Caki2 (cell line): ENCODE measurements around the gene DNAL4. TPM values are rescaled to one million over a fixed set of nuclear protein-coding genes. Genes with fewer than 3 reads are reported as not detected.

ENCODE experiments used
- DNase-seq: peaks from one replicate; pipeline ENCODE4 v3.0.0-alpha.2; 2015; ENCODE audit warnings: low read depth
- in situ Hi-C: cut with HindIII; loops from 2 replicates; pipeline ENCODE4 v1.10.0; 2016; ENCODE audit warnings: low sequenced_read_pairs, low pct_unique_long_range_greater_than_20kb, mixed read lengths
- total RNA-seq: library from RNA; depleted of rRNA; stranded (reverse); fragments of >200 nt; shearing (Covaris generic); gene quantifications from 2 replicates; pipeline ENCODE4 v1.2.3, GENCODE V29; 2014; ENCODE audit warnings: low replicate concordance; rRNA removed

Gene DNAL4
- total RNA-seq, 1 experiment from 2014 or later, result 49.9 TPM

- in situ Hi-C loops, result no loop called here
- no peak for DNase-seq
Measured at GRCh38 chr22:38735465-38736256, 58.3 kb downstream of the DNAL4 start.

- no peak for DNase-seq
- in situ Hi-C loops, result no loop called here
Measured at GRCh38 chr22:38735126-38735464, 58.8 kb downstream of the DNAL4 start.

DNA sequence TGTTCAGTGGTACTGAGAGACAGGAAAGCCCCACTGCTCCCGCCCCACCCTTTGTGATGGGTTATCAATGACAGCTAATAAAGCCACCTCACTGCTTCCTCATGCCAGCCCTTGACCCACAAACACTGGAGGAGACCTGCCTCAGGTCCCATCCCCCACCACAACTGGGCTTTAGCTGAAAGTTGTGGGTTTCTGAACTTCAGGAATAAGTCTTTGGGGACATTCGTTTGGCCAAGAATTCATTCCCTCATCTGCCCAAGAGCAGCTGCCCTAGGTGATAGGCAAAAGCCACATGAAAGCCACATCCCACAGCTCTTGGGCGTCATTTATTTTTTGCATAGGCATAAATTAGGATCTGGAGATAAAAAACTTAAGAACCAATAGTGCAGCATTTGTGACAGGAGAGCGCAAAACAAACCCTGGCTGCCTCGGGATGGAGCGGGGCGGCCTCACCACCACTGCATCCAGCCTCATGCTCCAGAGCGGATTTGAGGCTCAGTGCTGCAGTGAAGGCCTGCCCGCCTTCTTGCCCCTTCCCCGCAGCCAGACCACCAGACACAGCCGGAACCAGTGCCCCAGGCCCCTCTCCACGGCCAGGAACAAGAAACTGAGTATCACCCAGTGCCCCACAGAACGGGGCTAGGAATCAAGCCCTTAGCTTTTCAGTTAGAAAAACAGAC lies 59.4 kb downstream of the DNAL4 start:
- in situ Hi-C loops, result no loop called here
- DNase-seq, result no peak

DNA sequence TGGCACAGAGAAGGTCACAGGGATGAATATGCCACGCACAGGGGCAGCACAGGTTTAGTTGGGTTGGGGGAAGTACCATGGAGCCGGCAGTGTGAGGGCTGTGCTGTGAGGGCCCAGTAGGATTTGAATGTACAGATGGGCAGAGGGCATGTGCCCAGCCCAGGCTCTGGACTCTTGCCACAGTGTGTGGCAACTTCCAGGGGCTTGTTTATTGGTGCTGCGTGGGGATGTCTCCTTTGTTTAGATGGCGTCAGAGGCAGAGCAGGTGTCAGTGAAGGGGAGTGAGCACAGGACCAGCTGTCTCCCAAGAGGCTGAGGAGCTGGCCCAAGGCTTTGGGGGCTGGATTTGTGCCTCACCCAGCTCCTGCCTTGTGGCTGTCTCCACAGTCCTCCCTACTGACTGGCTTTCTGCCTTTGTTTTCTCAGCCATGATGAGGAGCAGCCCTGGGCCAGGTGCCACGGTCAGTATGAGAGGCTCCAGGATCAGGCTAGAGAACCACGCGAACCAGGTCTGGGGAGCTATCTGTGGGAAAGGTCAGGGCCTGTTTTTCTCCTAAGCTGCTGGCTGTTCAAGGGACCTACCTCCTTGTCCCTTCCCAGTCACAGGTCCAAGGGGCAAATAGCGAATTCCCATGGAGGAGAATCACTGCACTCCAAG lies 60.1 kb downstream of the DNAL4 start:
- in situ Hi-C loops, result no loop called here
- no peak for DNase-seq

GRCh38 chr22:38733329-38733723 lies 60.6 kb downstream of the DNAL4 start:
- DNase-seq, result no peak
- in situ Hi-C loops, result no loop called here

DNA sequence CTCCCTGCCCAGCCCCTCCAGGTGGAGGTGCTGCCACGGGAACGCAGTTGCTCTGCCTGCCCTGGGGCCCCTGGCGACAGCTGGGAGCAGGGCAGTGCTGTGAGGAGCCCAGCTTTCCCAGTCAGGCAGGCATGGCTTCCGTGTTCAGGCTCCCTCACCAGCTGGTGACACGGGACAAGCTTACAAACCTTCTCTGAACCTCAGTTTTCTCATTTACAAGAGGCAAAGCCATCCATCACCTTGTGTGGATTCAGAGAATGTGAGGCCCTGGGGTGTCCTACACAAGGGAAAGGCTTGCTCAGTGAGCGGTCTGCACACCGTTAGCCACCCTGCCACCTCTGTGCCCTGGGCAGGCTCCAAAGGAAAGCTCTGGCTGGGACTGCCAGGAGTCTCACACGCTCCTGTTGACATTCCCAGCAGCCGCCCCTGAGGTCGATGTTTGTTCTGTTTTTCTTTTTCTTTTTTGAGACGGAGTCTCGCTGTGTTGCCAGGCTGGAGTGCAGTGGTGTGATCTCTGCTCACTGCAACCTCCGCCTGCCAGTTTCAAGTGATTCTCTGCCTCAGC lies 61.6 kb downstream of the DNAL4 start:
- in situ Hi-C loops, result no loop called here
- DNase-seq, result no peak

- DNase-seq, result no peak
- in situ Hi-C loops, result no loop called here
Measured at GRCh38 chr22:38731703-38732161, 62.2 kb downstream of the DNAL4 start.

GRCh38 chr22:38730411-38730871 lies 63.5 kb downstream of the DNAL4 start:
- in situ Hi-C loops, result no loop called here
- DNase-seq, result no peak

DNA sequence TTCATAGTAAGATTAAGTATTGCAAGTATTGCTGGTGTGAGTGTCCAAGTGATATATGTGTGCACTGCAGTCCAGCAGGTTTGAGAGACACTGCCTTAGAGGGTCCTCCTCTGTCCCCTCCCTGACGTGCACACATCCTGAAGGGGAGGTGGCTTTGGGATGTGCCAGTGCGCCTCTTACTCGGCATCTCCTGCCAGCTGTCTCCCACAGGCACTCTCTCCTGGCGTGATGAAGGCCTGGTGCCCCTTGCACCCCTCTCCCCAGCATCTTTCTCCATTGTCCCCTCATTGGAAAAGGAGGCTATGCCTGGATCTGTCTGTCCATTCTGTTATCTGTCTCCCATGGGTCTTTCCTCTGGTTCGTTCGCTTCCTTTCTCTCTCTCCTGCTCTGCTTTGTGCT lies 64.0 kb downstream of the DNAL4 start:
- in situ Hi-C loops, result no loop called here
- no peak for DNase-seq

DNA sequence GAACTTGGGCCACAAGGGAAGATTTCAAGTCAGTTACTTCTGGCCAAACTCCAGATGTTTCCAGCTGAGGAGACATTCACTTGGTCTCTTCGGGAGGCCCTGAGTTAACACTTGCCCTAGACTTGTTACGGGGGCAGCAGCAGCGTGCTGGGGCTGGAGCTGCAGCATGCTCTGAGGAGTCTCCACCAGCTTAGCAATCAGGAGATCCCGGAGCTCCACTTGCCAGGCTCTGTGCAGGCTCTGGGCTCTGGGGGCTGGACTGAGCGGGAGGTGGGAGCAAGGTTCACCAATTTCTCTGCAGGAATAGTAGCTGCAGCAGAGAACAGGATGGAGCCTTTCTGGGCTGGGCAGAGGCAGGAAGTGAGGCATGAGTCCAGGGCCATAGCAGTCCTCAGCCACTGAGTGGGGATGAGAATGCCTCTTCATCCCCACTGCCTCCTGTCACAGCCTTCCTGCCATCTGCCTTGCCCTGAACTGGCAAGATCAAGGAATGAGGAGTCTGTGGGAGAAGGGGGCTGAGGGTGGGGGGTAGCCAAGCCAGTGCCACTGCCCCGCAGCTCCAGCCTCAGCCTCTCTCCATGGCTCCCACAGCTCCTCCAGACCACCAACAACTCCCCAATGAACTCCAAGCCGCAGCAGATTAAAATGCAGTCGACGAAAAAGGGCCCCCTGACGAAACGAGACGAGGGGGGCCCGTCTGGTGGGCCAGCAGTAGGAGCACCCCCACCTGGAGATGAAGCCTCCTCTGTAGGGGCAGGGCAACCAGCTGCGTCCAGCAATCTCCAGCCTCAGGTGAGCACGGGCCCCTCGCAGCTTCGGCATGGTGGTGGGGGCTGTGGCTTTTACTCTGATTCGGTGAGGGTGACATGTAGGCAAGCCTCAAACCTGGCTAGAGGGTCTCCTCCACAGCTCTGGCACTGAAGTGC lies 64.8 kb downstream of the DNAL4 start:
- in situ Hi-C loops, result no loop called here
- DNase-seq, result no peak

Other genes starting within 250 kb of the DNAL4 start
- 2.5 and 19.8 TPM in 2 replicates for gene DMC1, start 224.0 kb downstream of the DNAL4 start, total RNA-seq
- gene FAM227A, start 137.8 kb downstream of the DNAL4 start, total RNA-seq, result 0.24 and 2.3 TPM in 2 replicates
- gene CBY1, start 137.5 kb downstream of the DNAL4 start, total RNA-seq, result 45.1 and 84.5 TPM in 2 replicates
- gene TOMM22, start 112.2 kb downstream of the DNAL4 start, total RNA-seq, result 124 and 162 TPM in 2 replicates
- gene JOSD1, start 93.2 kb downstream of the DNAL4 start, total RNA-seq, result 88.1 and 113 TPM in 2 replicates
- 14.0 and 19.3 TPM in 2 replicates for gene GTPBP1, start 88.2 kb downstream of the DNAL4 start, total RNA-seq
- 96.0 and 110 TPM in 2 replicates for gene SUN2, start 38.1 kb downstream of the DNAL4 start, total RNA-seq
- 6.2 and 6.7 TPM in 2 replicates for gene NPTXR, start 49.9 kb upstream of the DNAL4 start, total RNA-seq
- 59.5 and 63.9 TPM in 2 replicates for gene CBX6, start 78.1 kb upstream of the DNAL4 start, total RNA-seq
- gene APOBEC3A, start 163.5 kb upstream of the DNAL4 start, total RNA-seq, result not detected in 2 replicates
- gene APOBEC3B, start 188.2 kb upstream of the DNAL4 start, total RNA-seq, result 19.1 and 20.1 TPM in 2 replicates
- gene APOBEC3C, start 220.1 kb upstream of the DNAL4 start, total RNA-seq, result 3.5 and 6.5 TPM in 2 replicates
- gene APOBEC3D, start 227.0 kb upstream of the DNAL4 start, total RNA-seq, result 5.7 and 6.1 TPM in 2 replicates
- 1.7 and 3.5 TPM in 2 replicates for gene APOBEC3F, start 246.7 kb upstream of the DNAL4 start, total RNA-seq